MM.1S (cell line): ENCODE data around the gene SULF2.

Experiments used
- DNase-seq: peaks from one replicate; pipeline ENCODE4 v3.0.0-alpha.2; 2015
- H2AFZ ChIP-seq: fragments of 300-600 bp; sonication (generic); 2 replicates; pipeline ENCODE4 v1.6.0; 2016; ENCODE audit warnings: antibody characterized with exemption, low read length
- H3F3A ChIP-seq: fragments of 300-600 bp; sonication (generic); 2 replicates; pipeline ENCODE4 v1.6.1; 2016; ENCODE audit warnings: mild to moderate bottlenecking, antibody characterized with exemption, low read length, moderate library complexity, mixed read lengths; ENCODE audit not compliant: insufficient read depth
- H3K27ac ChIP-seq: fragments of 300-600 bp; sonication (generic); 2 replicates; pipeline ENCODE4 v1.5.1; 2016; ENCODE audit warnings: mild to moderate bottlenecking, low read length
- H3K27me3 ChIP-seq: fragments of 300-600 bp; sonication (generic); replicated peaks from 2 replicates; pipeline ENCODE4 v1.6.0; 2016; ENCODE audit warnings: low read length; ENCODE audit not compliant: insufficient read depth
- H3K36me3 ChIP-seq: fragments of 300-600 bp; sonication (generic); replicated peaks from 2 replicates; pipeline ENCODE4 v1.6.1; 2016; ENCODE audit warnings: mild to moderate bottlenecking, low read length, mixed read lengths; ENCODE audit not compliant: insufficient read depth
- H3K4me1 ChIP-seq: fragments of 300-600 bp; sonication (generic); 2 replicates; pipeline ENCODE4 v1.6.1; 2016; ENCODE audit warnings: low read length, mixed read lengths
- H3K4me2 ChIP-seq: fragments of 300-600 bp; sonication (generic); 2 replicates; pipeline ENCODE4 v1.6.0; 2016; ENCODE audit warnings: low read depth, low read length
- H3K4me3 ChIP-seq: fragments of 300-600 bp; sonication (generic); 2 replicates; pipeline ENCODE4 v1.5.1; 2016; ENCODE audit warnings: low read length, mixed read lengths
- H3K79me2 ChIP-seq: fragments of 300-600 bp; sonication (generic); 2 replicates; pipeline ENCODE4 v1.6.1; 2016; ENCODE audit warnings: mixed run types, low read length, mixed read lengths
- H3K9ac ChIP-seq: fragments of 300-600 bp; sonication (generic); 2 replicates; pipeline ENCODE4 v1.6.1; 2016; ENCODE audit warnings: low read length, mixed read lengths
- H3K9me2 ChIP-seq: fragments of 300-600 bp; sonication (generic); replicated peaks from 2 replicates; pipeline ENCODE4 v1.6.1; 2016; ENCODE audit warnings: mild to moderate bottlenecking, low read length, mixed read lengths; ENCODE audit not compliant: insufficient read depth
- H3K9me3 ChIP-seq: fragments of 300-600 bp; sonication (generic); replicated peaks from 2 replicates; pipeline ENCODE4 v1.6.1; 2016; ENCODE audit warnings: mild to moderate bottlenecking, low read length, mixed read lengths; ENCODE audit not compliant: insufficient read depth
- H4K20me1 ChIP-seq: fragments of 300-600 bp; sonication (generic); 2 replicates; pipeline ENCODE4 v1.6.1; 2016; ENCODE audit warnings: mild to moderate bottlenecking, low read length, moderate library complexity, mixed read lengths; ENCODE audit not compliant: insufficient read depth
- EZH2 ChIP-seq: fragments of 300-600 bp; sonication (generic); optimal IDR thresholded peaks from 2 replicates; pipeline ENCODE3; 2017; ENCODE audit warnings: low read depth, mild to moderate bottlenecking, antibody characterized with exemption, low read length, mixed read lengths
- EZH2phosphoT487 ChIP-seq: fragments of 300-600 bp; sonication (generic); IDR thresholded peaks from 2 replicates; pipeline ENCODE4 v1.6.1; 2018; ENCODE audit warnings: antibody characterized with exemption, low read length
- TF ChIP-seq, protein P1 (sequence below): fragments of 300-600 bp; sonication (generic); IDR thresholded peaks from 2 replicates; pipeline ENCODE4 v1.5.1; 2016; ENCODE audit warnings: antibody characterized with exemption, low read length, mixed read lengths

The SULF2 gene

GRCh38 chr20:47668313-47669151 is 116.7 kb downstream of the SULF2 start:
- no peaks in the 10 kb centered on the region for H3K9me2 ChIP-seq
- peaks cover 4% of the 10 kb centered on the region; the same call in 1 of the 2 replicates for H3F3A ChIP-seq

GRCh38 chr20:47667531-47668312 is 117.6 kb downstream of the SULF2 start:
- H3K27me3 ChIP-seq = no peaks in the 10 kb centered on the region
- H3K36me3 ChIP-seq = no peaks in the 10 kb centered on the region; the same call in 1 of the 2 replicates
- TF ChIP-seq, protein P1, sequence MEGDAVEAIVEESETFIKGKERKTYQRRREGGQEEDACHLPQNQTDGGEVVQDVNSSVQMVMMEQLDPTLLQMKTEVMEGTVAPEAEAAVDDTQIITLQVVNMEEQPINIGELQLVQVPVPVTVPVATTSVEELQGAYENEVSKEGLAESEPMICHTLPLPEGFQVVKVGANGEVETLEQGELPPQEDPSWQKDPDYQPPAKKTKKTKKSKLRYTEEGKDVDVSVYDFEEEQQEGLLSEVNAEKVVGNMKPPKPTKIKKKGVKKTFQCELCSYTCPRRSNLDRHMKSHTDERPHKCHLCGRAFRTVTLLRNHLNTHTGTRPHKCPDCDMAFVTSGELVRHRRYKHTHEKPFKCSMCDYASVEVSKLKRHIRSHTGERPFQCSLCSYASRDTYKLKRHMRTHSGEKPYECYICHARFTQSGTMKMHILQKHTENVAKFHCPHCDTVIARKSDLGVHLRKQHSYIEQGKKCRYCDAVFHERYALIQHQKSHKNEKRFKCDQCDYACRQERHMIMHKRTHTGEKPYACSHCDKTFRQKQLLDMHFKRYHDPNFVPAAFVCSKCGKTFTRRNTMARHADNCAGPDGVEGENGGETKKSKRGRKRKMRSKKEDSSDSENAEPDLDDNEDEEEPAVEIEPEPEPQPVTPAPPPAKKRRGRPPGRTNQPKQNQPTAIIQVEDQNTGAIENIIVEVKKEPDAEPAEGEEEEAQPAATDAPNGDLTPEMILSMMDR = no peak
- TF ChIP-seq EZH2phosphoT487 (no peak), EZH2 (no peak)
- H4K20me1 ChIP-seq = no peaks in the 10 kb centered on the region
- H3K9ac ChIP-seq = no peak overlapping the region
- no peaks in the 10 kb centered on the region for H3K79me2 ChIP-seq
- H3K9me3 ChIP-seq = no peaks in the 10 kb centered on the region
- no peak overlapping the region for H3K27ac ChIP-seq
- H3K4me3 ChIP-seq = no peak overlapping the region
- DNase-seq = no peak
- H3K9me2 ChIP-seq = no peaks in the 10 kb centered on the region
- peaks cover 4% of the 10 kb centered on the region; the same call in 1 of the 2 replicates for H3F3A ChIP-seq
- no peak overlapping the region for H3K4me2 ChIP-seq
- H2AFZ ChIP-seq = no peak overlapping the region
- no peaks in the 10 kb centered on the region for H3K4me1 ChIP-seq

More at GRCh38 chr20:47668313-47669151, 116.7 kb downstream of the SULF2 start:
- H3K36me3 ChIP-seq = no peaks in the 10 kb centered on the region; the same call in 1 of the 2 replicates
- TF ChIP-seq EZH2phosphoT487 = no peak
- TF ChIP-seq, protein P1 = no peak
- no peak for TF ChIP-seq EZH2
- H3K9me3 ChIP-seq = no peaks in the 10 kb centered on the region
- H2AFZ ChIP-seq = no peak overlapping the region
- H3K4me1 ChIP-seq = no peaks in the 10 kb centered on the region
- H3K4me3 ChIP-seq = no peak overlapping the region
- no peaks in the 10 kb centered on the region for H3K79me2 ChIP-seq
- DNase-seq = no peak
- no peak overlapping the region for H3K9ac ChIP-seq
- no peak overlapping the region for H3K4me2 ChIP-seq
- no peak overlapping the region for H3K27ac ChIP-seq
- no peaks in the 10 kb centered on the region for H4K20me1 ChIP-seq
- no peaks in the 10 kb centered on the region for H3K27me3 ChIP-seq

- Histone ChIP-seq H3K27ac (no peak overlapping the region), H3K36me3 (peaks cover 6% of the 10 kb centered on the region; the same call in 1 of the 2 replicates), H3K9me3 (no peaks in the 10 kb centered on the region), H3K9ac (no peak overlapping the region), H3K9me2 (no peaks in the 10 kb centered on the region), H3K27me3 (no peaks in the 10 kb centered on the region), H3K79me2 (no peaks in the 10 kb centered on the region), H3F3A (peaks cover 9% of the 10 kb centered on the region; the same call in 1 of the 2 replicates), H3K4me3 (no peak overlapping the region), H4K20me1 (0 out of 2 replicates have a peak, but pooled peaks cover 3% of the 10 kb centered on the region), H3K4me1 (no peaks in the 10 kb centered on the region), H2AFZ (no peak overlapping the region), H3K4me2 (no peak overlapping the region)
- DNase-seq = no peak
- TF ChIP-seq EZH2 (no peak), EZH2phosphoT487 (no peak)
- TF ChIP-seq, protein P1 = no peak
Observed at GRCh38 chr20:47667086-47667485, 118.2 kb downstream of the SULF2 start.
